K562 (cell line): ENCODE results near the gene YIPF4. TPM values are rescaled to one million over a fixed set of nuclear protein-coding genes. Genes with fewer than 3 reads are reported as not detected.

Experiments used
- ATF7 ChIP-seq: fragments of 450-650 bp; IDR thresholded peaks from 2 replicates; pipeline ENCODE4 v1.7.1; 2014; ENCODE audit warnings: mild to moderate bottlenecking, moderate library complexity
- BCOR ChIP-seq: fragments of 450-650 bp; IDR thresholded peaks from 2 replicates; pipeline ENCODE4 v1.6.1; 2016
- CHD2 ChIP-seq: IDR thresholded peaks from 2 replicates; pipeline ENCODE4 v1.6.1; 2011; ENCODE audit warnings: low read depth, low read length
- CXXC5 ChIP-seq: fragments of 250-450 bp; sonication (Bioruptor Pico); IDR thresholded peaks from 2 replicates; pipeline ENCODE4 v1.8.0; 2022; ENCODE audit warnings: inconsistent platforms, mild to moderate bottlenecking, moderate library complexity
- HDAC8 ChIP-seq: fragments of 450-650 bp; IDR thresholded peaks from 2 replicates; pipeline ENCODE4 v1.6.1; 2016; ENCODE audit warnings: mild to moderate bottlenecking, missing genetic modification characterization, moderate library complexity, missing compliant biosample characterization
- KAT7 ChIP-seq: sonication (generic); formaldehyde crosslinking; IDR thresholded peaks from 2 replicates; pipeline ENCODE4 v1.8.0; 2022; ENCODE audit warnings: missing genetic modification reagents, mild to moderate bottlenecking, borderline replicate concordance
- NFATC3 ChIP-seq: fragments of 450-650 bp; IDR thresholded peaks from 2 replicates; pipeline ENCODE4 v1.6.1; 2017; ENCODE audit warnings: mild to moderate bottlenecking
- NKRF ChIP-seq: fragments of 450-650 bp; IDR thresholded peaks from 2 replicates; pipeline ENCODE4 v1.6.1; 2016; ENCODE audit warnings: borderline replicate concordance
- PREB ChIP-seq: sonication (generic); formaldehyde crosslinking; IDR thresholded peaks from 2 replicates; pipeline ENCODE4 v1.8.1; 2023; ENCODE audit warnings: mild to moderate bottlenecking, missing genetic modification reagents
- SMAD1 ChIP-seq: fragments of 150-350 bp; IDR thresholded peaks from 2 replicates; pipeline ENCODE4 v1.6.1; 2014; ENCODE audit warnings: low read length, low read depth; ENCODE audit not compliant: partially characterized antibody
- SNIP1 ChIP-seq: fragments of 450-650 bp; IDR thresholded peaks from 2 replicates; pipeline ENCODE4 v1.7.1; 2017; ENCODE audit warnings: low read depth, mild to moderate bottlenecking
- TBP ChIP-seq: optimal IDR thresholded peaks from 2 replicates; pipeline ENCODE3; 2011; ENCODE audit warnings: low read depth, low read length, improper control_type of control experiment
- TGIF2 ChIP-seq: sonication (generic); formaldehyde crosslinking; IDR thresholded peaks from 2 replicates; pipeline ENCODE4 v1.8.1; 2022; ENCODE audit warnings: mild to moderate bottlenecking, missing genetic modification reagents, moderate library complexity
- TRIM28 ChIP-seq: fragments of 450-650 bp; IDR thresholded peaks from 2 replicates; pipeline ENCODE4 v1.6.1; 2017
- U2AF2 ChIP-seq: fragments of 200-400 bp; formaldehyde crosslinking; optimal IDR thresholded peaks from 2 replicates; pipeline ENCODE3; 2017; ENCODE audit warnings: low read depth, mild to moderate bottlenecking, low read length
- ZNF41 ChIP-seq: fragments of 250-450 bp; sonication (Bioruptor Pico); conservative IDR thresholded peaks from 2 replicates; pipeline ENCODE4 v1.4.0; 2020; ENCODE audit warnings: mild to moderate bottlenecking
- ZNF507 ChIP-seq: conservative IDR thresholded peaks from 2 replicates; pipeline ENCODE4 v1.6.1; 2017; ENCODE audit warnings: missing genetic modification characterization, missing compliant biosample characterization
- ZNF764 ChIP-seq: fragments of 250-450 bp; sonication (Bioruptor Pico); IDR thresholded peaks from 2 replicates; pipeline ENCODE4 v1.4.0; 2020; ENCODE audit warnings: low read depth, mild to moderate bottlenecking, moderate library complexity
- polyA plus RNA-seq, 8 experiments: library from polyadenylated mRNA; depleted of rRNA in 4 of 8; stranded (reverse) in 5 of 8; unstranded in 3 of 8; fragments of >200 nt; fragmentation: Nextera tagmentation in 2 of 8; fragmentation: Illumina TruSeq in 1 of 8; extraction: Ambion mirVana in 2 of 8; extraction: Trizol in 1 of 8; gene quantifications; 2 replicates each; pipeline versions ENCODE4 v1.2.1 to v1.2.3, GENCODE V29; 2011 to 2014; ENCODE audit warnings: inconsistent platforms in 1 of 8, missing spikeins in 1 of 8
- total RNA-seq, 7 experiments: library from RNA; depleted of rRNA in 6 of 7; stranded (reverse); fragments of >200 nt in 6 of 7; fragmentation: Illumina TruSeq in 2 of 7; extraction: Trizol in 2 of 7; gene quantifications; 2 replicates each; pipeline versions ENCODE4 v1.2.1 to v1.2.3, GENCODE V29; 2011 to 2021; ENCODE audit warnings: low replicate concordance in 1 of 7
- TF ChIP-seq, protein P1 (sequence below), 2 experiments: fragments of 450-650 bp; IDR thresholded peaks; 2 replicates each; pipeline ENCODE4 v1.6.1; 2016; ENCODE audit warnings: mild to moderate bottlenecking in 2 of 2, borderline replicate concordance in 1 of 2, low read depth in 1 of 2, moderate library complexity in 1 of 2

Gene YIPF4
- total and polyA plus RNA-seq, 9 of the 15 experiments (the other 6 are each of a cell fraction or from before 2014, with no cell fraction given) = 4.9 to 46.9 (median 17.5) TPM

DNA sequence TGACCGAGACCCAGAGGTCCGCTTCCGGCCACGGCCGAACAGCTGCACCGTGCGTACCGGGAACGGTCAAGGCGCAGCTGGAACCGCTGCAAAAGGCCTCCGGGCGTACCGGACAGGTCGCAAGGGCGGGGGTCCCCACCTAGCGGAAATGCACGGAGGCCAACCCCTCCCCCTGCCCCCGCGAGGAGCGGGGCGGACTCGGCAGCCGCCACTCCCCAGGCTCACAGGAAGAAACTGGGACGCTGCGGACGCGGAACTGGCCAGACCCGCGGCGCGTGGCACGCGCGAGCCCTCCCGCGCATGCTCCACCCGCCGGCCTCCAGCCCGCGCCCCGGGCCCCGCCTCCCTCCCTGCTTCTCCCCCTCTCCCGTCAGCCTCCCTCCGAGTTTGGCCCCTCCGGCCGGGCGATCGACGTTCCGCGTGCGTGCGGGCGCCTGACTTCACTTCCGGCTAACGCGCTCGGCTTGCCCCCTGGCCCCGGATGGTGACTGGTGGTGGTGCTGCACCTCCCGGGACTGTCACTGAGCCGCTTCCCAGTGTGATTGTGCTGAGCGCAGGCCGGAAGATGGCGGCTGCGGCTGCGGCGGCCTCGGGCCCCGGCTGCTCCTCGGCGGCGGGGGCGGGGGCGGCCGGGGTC, 79.1 kb downstream of the YIPF4 start, which contains the start of gene BIRC6 (continued):
- TF ChIP-seq NKRF (peak; percentile 86; the same call in 1 of the 2 replicates), HDAC8 (tag) (no peak), TGIF2 (no peak; the same call in 1 of the 2 replicates), U2AF2 (no peak), SNIP1 (no peak), PREB (CRISPR knock-in tag) (no peak), TRIM28 (no peak), KAT7 (CRISPR knock-in tag) (peak; percentile 37), ZNF507 (tag) (no peak), NFATC3 (no peak), ZNF764 (CRISPR knock-in tag) (no peak), ATF7 (peak; percentile 71), BCOR (no peak), TBP (peak; percentile 78), CXXC5 (CRISPR knock-in tag) (peak; percentile 96), CHD2 (no peak), SMAD1 (no peak), ZNF41 (CRISPR knock-in tag) (no peak)
- TF ChIP-seq, protein P1, sequence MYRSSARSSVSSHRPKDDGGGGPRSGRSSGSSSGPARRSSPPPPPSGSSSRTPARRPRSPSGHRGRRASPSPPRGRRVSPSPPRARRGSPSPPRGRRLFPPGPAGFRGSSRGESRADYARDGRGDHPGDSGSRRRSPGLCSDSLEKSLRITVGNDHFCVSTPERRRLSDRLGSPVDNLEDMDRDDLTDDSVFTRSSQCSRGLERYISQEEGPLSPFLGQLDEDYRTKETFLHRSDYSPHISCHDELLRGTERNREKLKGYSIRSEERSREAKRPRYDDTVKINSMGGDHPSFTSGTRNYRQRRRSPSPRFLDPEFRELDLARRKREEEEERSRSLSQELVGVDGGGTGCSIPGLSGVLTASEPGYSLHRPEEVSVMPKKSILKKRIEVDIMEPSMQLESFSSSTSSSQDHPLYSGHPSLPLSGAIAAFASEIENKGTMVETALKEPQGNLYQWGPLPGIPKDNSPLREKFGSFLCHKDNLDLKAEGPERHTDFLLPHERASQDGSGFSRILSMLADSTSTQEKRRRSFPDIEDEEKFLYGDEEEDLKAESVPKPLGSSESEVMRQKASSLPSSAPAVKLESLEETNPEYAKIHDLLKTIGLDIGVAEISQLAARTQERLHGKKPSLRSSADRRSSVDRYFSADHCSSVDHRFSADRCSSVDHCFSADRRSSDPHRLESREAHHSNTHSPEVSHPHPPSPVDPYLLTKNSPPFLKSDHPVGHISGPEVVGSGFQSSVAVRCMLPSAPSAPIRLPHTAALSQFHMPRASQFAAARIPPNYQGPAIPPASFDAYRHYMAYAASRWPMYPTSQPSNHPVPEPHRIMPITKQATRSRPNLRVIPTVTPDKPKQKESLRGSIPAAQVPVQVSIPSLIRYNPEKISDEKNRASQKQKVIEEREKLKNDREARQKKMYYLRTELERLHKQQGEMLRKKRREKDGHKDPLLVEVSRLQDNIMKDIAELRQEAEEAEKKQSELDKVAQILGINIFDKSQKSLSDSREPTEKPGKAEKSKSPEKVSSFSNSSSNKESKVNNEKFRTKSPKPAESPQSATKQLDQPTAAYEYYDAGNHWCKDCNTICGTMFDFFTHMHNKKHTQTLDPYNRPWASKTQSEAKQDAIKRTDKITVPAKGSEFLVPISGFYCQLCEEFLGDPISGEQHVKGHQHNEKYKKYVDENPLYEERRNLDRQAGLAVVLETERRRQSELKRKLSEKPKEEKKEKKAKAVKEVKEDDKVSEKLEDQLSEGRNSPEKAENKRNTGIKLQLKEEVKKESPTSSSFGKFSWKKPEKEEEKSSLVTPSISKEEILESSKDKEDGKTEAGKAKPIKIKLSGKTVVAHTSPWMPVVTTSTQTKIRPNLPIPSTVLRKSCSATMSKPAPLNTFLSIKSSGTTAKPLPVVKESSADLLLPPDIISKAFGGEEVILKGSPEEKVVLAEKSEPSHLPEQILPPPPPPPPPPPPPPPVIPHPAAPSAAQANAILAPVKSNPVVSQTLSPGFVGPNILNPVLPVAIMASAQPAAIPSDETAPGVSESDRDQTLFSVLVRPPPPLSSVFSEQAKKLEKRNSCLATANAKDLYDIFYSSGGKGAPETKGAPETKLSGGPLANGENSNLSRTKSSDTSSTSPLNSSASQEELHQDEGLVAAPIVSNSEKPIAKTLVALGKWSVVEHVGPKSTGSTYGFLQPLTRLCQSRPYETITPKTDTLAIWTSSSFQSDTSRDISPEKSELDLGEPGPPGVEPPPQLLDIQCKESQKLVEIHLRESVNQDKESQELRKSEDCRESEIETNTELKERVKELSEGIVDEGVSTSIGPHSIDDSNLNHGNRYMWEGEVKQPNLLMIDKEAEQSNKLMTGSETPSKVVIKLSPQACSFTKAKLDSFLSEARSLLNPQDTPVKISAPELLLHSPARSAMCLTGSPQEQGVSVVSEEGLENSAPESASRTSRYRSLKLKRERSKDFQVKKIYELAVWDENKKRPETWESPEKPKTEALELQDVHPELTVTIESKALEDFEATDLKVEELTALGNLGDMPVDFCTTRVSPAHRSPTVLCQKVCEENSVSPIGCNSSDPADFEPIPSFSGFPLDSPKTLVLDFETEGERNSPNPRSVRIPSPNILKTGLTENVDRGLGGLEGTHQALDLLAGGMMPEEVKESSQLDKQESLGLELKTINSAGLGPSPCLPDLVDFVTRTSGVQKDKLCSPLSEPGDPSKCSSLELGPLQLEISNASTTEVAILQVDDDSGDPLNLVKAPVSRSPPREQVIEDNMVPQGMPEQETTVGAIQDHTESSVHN (IDR thresholded peaks at IDR 0.05; ENCODE audit: borderline replicate concordance in 1 of 2, low read depth in 1 of 2) = no peak
